Suprapubic skin (tissue), 4 donors: ENCODE measurements around the gene GPD2. TPM values are rescaled to one million over a fixed set of nuclear protein-coding genes. Genes with fewer than 3 reads are reported as not detected.

ENCODE experiments used
- DNase-seq, 2 donors: peaks; one replicate each; pipeline ENCODE4 v3.0.0-alpha.2; 2019; ENCODE audit warnings: low spot score in 2 of 2
- H3K27ac ChIP-seq: fragments of 200-600 bp; sonication (generic); one replicate; pipeline ENCODE4 v1.5.1; 2019
- H3K27me3 ChIP-seq: fragments of 200-600 bp; sonication (generic); one replicate; pipeline ENCODE4 v1.5.1; 2019
- H3K36me3 ChIP-seq: fragments of 200-600 bp; sonication (generic); one replicate; pipeline ENCODE4 v1.5.1; 2019
- H3K4me1 ChIP-seq: fragments of 200-600 bp; sonication (generic); one replicate; pipeline ENCODE4 v1.5.1; 2019
- H3K4me3 ChIP-seq: fragments of 200-600 bp; sonication (generic); one replicate; pipeline ENCODE4 v1.5.1; 2019; ENCODE audit warnings: mild to moderate bottlenecking
- H3K9me3 ChIP-seq: fragments of 200-600 bp; sonication (generic); one replicate; pipeline ENCODE4 v1.5.1; 2019
- CTCF ChIP-seq, 2 donors: fragments of 200-600 bp in 1 of 2; fragments of 450-650 bp in 1 of 2; sonication (generic) in 1 of 2; IDR thresholded peaks; one replicate each; pipeline ENCODE4 v1.5.1; 2016 to 2019; ENCODE audit warnings: antibody characterized with exemption in 2 of 2, mild to moderate bottlenecking in 1 of 2, moderate library complexity in 1 of 2
- EP300 ChIP-seq: sonication (generic); formaldehyde crosslinking; IDR thresholded peaks from one replicate; pipeline ENCODE4 v1.6.1; 2017; ENCODE audit warnings: antibody characterized with exemption
- POLR2A ChIP-seq, 2 donors: fragments of 450-650 bp; IDR thresholded peaks; one replicate each; pipeline ENCODE4 v1.6.1; 2017; ENCODE audit warnings: antibody characterized with exemption in 2 of 2, mild to moderate bottlenecking in 2 of 2, moderate library complexity in 2 of 2
- POLR2AphosphoS5 ChIP-seq, 3 donors: sonication (generic); formaldehyde crosslinking; IDR thresholded peaks; one replicate each; pipeline ENCODE4 v1.6.1; 2017; ENCODE audit warnings: antibody characterized with exemption in 3 of 3
- WGBS: methylation state at CpG from one replicate; pipeline ENCODE4 v1.1.5; 2018; 5-methylcytosine and 5-hydroxymethylcytosine counted together
- total RNA-seq, 4 donors: library from RNA; depleted of rRNA; stranded (reverse); fragments of >200 nt; gene quantifications; one replicate each; pipeline ENCODE4 v1.1.0, GENCODE V29; 2016

GPD2 gene
- total RNA-seq, 4 donors from 2014 or later: 34.7 to 77.5 (median 50.3) TPM

- Histone ChIP-seq H3K4me3 (peak overlapping the region; percentile 92), H3K9me3 (no peaks in the 10 kb centered on the region), H3K36me3 (no peaks in the 10 kb centered on the region), H3K27ac (peak overlapping the region; percentile 92), H3K27me3 (no peaks in the 10 kb centered on the region), H3K4me1 (peaks cover 15% of the 10 kb centered on the region)
- WGBS: 59% methylated on average over 10 of the region's 10 CpGs
- DNase-seq: no peak
- TF ChIP-seq CTCF (IDR thresholded peaks at IDR 0.05): no peak
- TF ChIP-seq POLR2AphosphoS5 (IDR thresholded peaks at IDR 0.05): no peak
Measured at GRCh38 chr2:156399224-156399949, 36.8 kb upstream of the GPD2 start.

GRCh38 chr2:156399950-156400705, 36.1 kb upstream of the GPD2 start:
- Histone ChIP-seq H3K36me3 (no peaks in the 10 kb centered on the region), H3K27ac (peak overlapping the region; percentile 92), H3K4me3 (peak overlapping the region; percentile 92), H3K27me3 (no peaks in the 10 kb centered on the region), H3K9me3 (no peaks in the 10 kb centered on the region), H3K4me1 (peaks cover 15% of the 10 kb centered on the region)
- peak; percentile 86 to 88 for DNase-seq
- WGBS: 0% methylated on average over 12 of the region's 36 CpGs
- no peak for TF ChIP-seq EP300
- no peak for TF ChIP-seq CTCF (IDR thresholded peaks at IDR 0.05)
- no peak for TF ChIP-seq POLR2A (IDR thresholded peaks at IDR 0.05)
- TF ChIP-seq POLR2AphosphoS5 (IDR thresholded peaks at IDR 0.05): no peak

- peaks cover 18% of the 10 kb centered on the region for H3K4me1 ChIP-seq
- under 1% methylated on average over 19 of the region's 19 CpGs for WGBS
- peak overlapping the region; percentile 92 for H3K4me3 ChIP-seq
- H3K27me3 ChIP-seq: no peaks in the 10 kb centered on the region
- TF ChIP-seq EP300 (no peak), POLR2AphosphoS5 (IDR thresholded peaks at IDR 0.05) (peak in 1 of 3 donors; percentile 7), POLR2A (IDR thresholded peaks at IDR 0.05) (no peak), CTCF (IDR thresholded peaks at IDR 0.05) (no peak)
- no peaks in the 10 kb centered on the region for H3K9me3 ChIP-seq
- H3K27ac ChIP-seq: peak overlapping the region; percentile 92
- DNase-seq: peak; percentile 83
- H3K36me3 ChIP-seq: no peaks in the 10 kb centered on the region
Measured at GRCh38 chr2:156400706-156401678, 35.2 kb upstream of the GPD2 start.

- Histone ChIP-seq H3K27me3 (no peaks in the 10 kb centered on the region), H3K36me3 (no peaks in the 10 kb centered on the region), H3K9me3 (no peaks in the 10 kb centered on the region), H3K4me1 (peaks cover 18% of the 10 kb centered on the region), H3K4me3 (no peak overlapping the region), H3K27ac (no peak overlapping the region)
- no peak for DNase-seq
- 84% methylated on average over 5 of the region's 5 CpGs for WGBS
- TF ChIP-seq POLR2A (IDR thresholded peaks at IDR 0.05): no peak
- no peak for TF ChIP-seq POLR2AphosphoS5 (IDR thresholded peaks at IDR 0.05)
- TF ChIP-seq EP300: no peak
- no peak for TF ChIP-seq CTCF (IDR thresholded peaks at IDR 0.05)
Measured at GRCh38 chr2:156401861-156402260, 34.3 kb upstream of the GPD2 start.
